NCI-H2171 (cell line): ENCODE results near the gene LARP4.
"Not testable (repeated sequence)": the region's sequence is repeated elsewhere in the genome, so short reads cannot be mapped to it uniquely, and the experiment has no call there.

Source experiments
- DNase-seq: peaks from one replicate; lab custom pipeline; 2025; lab: John Stamatoyannopoulos, UW

LARP4 gene

GRCh38 chr12:50401500-50402081, 906 bp downstream of the LARP4 start:
- no peak for DNase-seq

DNA sequence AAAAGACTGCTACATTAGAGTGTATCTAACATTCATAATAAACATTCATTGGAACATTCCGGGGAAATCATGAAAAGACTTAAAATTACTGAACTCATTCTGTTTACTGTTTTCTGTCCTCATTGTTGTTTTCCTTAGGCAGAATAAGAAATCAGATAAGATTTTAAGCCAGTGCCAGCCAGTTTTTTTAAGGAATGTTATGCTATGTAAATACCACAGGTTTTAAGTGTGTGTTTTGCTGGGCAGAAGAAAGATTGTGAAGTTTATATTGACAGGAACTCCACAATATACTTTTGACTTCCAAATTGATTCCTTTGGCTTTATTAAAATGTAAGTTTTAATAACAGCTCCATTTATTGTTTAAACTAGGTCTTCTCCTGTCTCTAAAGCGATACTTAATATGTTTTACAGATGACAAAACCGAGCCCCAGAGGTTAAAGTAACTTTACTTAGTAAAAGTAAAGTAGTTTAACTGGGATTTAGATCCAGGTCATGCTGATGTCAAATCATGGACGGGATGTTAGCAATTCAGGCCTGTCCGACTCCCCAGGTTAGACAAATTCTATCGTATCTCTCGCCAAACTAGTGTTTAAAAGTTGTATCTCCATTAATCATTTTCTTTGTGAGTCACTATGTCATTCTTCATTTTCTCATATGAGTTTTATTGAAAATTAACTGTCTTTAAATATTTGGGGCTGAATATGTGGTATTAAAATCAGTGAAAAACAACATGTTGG, 1.7 kb downstream of the LARP4 start:
- DNase-seq: no peak

DNA sequence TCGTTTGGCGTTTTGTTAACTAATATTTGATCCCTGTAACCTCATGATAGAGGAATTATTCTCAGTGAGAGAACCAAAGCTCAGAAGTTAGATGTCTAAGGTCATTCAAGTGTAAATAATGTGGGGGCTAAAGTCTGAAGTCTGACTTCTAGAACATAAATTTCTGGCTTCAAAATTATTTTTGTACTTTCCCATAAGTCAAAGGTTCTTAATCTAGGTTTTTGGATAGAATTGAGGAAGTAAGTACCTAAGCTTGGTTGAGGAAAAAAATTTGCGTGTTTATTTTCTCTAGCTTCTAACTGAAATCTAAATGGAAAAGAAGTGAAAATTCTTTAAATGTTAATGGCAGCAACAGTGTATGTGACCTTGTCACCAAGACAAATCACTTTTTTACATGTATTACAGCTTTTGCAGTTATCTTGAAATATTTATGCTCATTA, 2.3 kb downstream of the LARP4 start:
- DNase-seq: no peak

GRCh38 chr12:50404307-50404706, 3.6 kb downstream of the LARP4 start:
- no peak for DNase-seq

DNA sequence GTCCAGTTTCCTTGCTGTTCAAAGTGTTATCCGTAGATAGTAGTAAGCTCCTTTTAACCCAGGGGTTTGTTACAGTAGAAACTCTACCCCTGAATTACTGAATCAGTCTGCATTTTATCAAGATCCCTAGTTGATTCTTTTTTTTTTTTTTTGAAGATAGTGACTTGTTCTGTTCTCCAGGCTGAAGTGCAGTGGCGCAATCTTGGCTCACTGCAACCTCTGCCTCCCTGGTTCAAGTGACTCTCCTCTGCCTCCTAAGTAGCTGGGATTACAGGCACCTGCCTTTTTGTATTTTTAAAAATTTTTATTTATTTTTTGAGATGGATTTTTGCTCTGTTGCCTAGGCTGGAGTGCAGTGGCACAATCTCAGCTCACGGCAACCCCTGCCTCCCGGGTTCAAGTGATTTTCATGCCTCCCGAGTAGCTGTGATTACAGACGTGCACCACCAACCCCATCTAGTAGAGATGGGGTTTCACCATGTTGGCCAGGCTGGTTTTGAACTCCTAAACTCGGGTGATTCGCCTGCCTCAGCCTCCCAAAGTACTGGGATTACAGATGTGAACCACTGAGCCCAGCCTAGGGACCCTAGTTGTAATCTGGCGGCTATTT, 10.5 kb downstream of the LARP4 start:
- no peak for DNase-seq

DNA sequence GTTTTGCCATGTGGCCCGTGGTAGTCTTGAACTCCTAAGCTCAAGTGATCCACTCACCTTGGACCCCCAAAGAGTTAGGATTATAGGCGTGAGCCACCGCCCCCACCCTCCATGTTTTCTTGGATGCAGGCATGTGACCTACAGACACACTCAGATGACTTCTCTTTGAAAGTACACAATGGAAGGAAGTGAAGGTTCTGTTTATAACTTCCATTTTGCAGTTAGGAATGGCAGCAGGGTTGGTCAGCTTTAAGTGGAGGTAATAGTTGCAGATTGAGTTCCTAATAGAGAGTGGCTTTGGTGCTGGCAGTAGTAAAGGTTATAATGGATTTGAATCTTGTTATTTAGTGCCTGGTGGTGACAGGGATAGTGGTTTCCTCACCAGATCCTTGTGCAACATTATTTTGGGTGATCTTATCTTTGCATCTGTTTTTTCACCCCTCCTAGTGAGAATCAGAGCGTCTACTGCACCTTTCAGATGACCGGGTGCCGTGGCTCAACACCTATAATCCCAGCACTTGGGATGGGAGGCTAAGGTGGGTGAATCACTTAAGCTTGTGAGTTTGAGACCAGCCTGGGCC, 15.3 kb downstream of the LARP4 start:
- DNase-seq: no peak

- DNase-seq: no peak
Observed at GRCh38 chr12:50419112-50419909, 18.6 kb downstream of the LARP4 start.

GRCh38 chr12:50422855-50423254, 22.2 kb downstream of the LARP4 start:
- DNase-seq: not testable (repeated sequence)

- DNase-seq: not testable (repeated sequence)
Observed at GRCh38 chr12:50423342-50423741, 22.7 kb downstream of the LARP4 start.

DNA sequence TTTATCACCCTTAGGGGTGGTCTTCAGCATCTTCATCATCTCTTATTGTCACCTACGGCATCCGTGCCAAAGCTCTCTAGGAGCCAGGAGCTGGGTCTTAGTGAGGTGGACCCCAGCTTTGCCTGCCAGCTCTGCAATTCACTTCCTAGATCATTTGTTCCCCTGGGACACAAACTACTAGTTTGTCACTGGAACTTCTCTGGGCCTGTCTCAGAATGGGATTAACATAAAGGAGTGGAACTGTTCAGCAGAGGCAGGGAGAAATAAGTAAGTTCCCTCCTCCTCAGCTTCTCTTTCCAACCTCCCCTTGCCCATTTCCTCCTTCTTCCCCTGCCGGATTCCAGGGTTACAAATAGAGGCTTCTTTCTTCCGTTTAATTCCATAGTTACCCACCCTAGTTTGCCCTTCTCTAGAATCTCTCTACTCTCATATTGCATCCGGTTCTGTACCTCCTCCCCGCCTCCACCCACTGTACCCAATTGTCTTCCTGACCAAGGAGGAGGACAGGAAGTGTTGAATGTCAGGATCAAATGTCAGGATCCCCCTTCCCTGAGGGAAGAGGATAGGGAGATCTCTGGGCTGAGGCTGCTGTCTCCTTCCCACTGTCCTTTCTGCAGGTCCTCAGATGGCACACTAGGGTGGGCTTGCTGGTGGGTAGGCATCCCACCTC, 25.0 kb downstream of the LARP4 start:
- DNase-seq: no peak

GRCh38 chr12:50431656-50432055, 31.0 kb downstream of the LARP4 start:
- not testable (repeated sequence) for DNase-seq

DNA sequence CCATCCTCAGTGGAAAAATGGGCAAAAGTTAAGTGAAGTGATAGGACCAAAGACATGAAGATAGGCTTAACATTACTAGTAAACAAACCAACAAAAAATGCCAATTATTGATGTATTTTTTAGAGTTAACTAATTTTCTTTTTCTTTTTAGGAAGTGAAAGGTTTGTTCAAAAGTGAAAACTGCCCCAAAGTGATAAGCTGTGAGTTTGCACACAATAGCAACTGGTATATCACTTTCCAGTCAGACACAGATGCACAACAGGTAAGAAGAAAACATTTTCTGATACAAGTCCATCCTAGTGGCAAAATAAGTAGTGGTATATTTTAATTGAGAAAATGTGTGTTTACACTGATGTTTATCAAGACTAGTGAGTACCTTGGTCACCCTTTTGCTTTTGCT, 39.6 kb downstream of the LARP4 start:
- DNase-seq: no peak

GRCh38 chr12:50441763-50442162, 41.1 kb downstream of the LARP4 start:
- DNase-seq: no peak

- DNase-seq: no peak
Observed at GRCh38 chr12:50442178-50442908, 41.7 kb downstream of the LARP4 start.

DNA sequence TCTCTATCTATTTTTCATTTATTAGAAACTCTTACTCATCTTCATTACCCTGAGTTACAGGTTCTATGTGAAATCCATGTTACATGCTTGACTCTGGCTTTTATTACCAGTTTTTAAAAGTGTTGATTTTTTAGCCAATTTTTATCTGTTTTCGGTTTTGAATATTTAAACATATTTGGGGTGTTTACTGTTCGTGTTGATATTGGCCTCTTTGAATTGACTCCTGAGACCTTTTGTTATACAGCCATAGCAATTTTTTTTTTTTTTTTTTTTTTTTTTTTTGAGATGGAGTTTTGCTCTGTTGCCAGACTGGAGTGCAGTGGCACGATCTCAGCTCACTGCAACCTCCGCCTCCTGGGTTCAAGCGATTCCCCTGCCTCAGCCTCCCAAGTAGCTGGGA, 49.0 kb downstream of the LARP4 start:
- DNase-seq: not testable (repeated sequence)

- no peak for DNase-seq
Observed at GRCh38 chr12:50452795-50453194, 52.1 kb downstream of the LARP4 start.

DNA sequence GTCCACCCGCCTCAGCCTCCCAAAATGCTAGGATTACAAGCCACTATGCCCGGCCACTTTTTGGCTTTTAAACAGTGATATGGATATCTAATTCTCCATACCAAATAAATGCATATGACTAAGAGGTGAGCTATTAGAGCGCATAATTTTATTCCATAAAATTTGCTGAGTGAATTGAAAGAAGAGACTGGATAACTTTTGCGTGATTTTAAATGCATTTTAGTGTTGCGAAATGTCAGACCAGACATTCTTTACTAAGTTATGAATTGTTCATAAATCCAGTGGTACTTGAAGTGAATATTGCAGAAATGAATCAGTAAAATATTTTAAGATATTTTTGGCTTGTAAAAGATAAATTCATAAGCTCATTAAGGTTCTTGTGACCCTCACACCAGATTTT, 53.2 kb downstream of the LARP4 start:
- DNase-seq: no peak

- no peak for DNase-seq
Observed at GRCh38 chr12:50458606-50459005, 57.9 kb downstream of the LARP4 start.

DNA sequence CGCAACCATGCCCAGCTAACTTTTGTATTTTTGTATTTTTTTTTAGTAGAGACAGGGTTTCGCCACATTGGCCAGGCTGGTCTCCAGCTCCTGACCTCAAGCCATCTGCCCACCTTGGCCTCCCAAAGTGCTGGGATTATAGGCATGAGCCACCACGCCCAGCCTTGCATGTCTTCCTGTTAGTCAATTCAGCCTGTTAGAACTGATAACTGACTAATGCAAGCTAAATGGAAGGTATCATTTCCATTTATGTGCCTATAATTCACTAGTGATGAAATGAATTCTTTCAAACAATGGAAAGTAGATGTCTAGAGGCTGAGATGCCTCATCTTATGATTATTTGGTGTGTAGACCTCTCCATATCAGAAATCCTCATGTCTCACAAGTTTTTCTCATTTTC, 66.8 kb downstream of the LARP4 start:
- no peak for DNase-seq

DNA sequence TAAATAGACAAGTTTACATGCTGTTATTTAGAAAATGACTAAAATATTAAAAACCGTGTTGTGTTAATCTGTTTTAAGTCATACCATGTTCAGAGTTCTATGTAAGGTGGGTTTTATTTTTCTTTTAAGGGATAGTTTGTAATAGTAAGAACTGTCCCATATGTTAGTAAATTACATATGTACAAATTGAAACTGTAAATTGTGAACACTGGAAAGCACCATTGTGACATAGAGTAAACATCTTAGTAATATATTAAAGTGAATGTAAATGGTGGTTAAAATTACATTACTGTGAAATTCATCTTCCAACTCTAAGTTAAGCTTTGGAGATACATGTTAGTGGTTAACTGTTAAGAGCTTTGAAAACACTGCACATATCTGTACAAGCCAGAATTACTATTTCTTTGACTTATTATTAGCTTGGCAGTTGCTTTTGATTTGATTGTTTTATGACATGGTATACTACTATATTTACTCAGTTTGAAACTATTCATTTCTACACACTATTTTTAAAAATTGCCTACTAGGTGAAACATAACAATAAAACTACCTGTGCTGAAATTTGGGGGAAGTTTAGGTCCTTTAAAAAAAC, 76.7 kb downstream of the LARP4 start:
- DNase-seq: no peak

GRCh38 chr12:50482571-50482970, 81.9 kb downstream of the LARP4 start:
- DNase-seq: no peak
